SU-DHL-6 (cell line): ENCODE measurements around the gene C1orf74.

Source experiments
- EZH2phosphoT487 ChIP-seq: fragments of 200-600 bp; sonication (generic), shearing (Covaris generic); conservative IDR thresholded peaks from 2 replicates; pipeline ENCODE4 v1.6.1; 2018; ENCODE audit warnings: mild to moderate bottlenecking, antibody characterized with exemption, low read length, moderate library complexity, mixed read lengths
- TF ChIP-seq, protein P1 (sequence below): fragments of 200-600 bp; sonication (generic); IDR thresholded peaks from one replicate; pipeline ENCODE4 v1.5.1; 2017; ENCODE audit warnings: antibody characterized with exemption, mild to moderate bottlenecking, low read length, moderate library complexity; ENCODE audit not compliant: insufficient read depth, poor library complexity, severe bottlenecking

DNA sequence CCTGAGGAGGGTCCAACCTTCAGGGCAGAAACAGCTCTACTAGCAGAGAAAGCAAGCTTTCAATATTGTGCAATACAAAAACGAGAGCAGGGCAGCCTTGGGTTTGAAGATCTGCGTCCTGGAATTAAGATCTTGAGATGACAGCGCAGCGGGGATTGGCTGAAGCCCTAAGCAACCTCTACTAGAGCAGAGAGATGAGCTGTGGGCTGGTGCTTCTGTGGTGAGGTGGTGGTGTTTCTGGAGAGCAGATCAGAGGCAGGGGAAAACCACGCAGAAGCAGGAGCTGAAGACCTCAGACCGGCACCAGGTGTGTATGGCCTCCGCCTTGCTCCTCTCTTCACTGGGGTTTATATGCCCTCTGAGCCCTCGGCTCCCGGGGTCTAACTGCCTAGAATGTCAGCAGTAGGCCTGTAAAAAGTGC lies 16.0 kb downstream of the C1orf74 start:
- TF ChIP-seq, protein P1, sequence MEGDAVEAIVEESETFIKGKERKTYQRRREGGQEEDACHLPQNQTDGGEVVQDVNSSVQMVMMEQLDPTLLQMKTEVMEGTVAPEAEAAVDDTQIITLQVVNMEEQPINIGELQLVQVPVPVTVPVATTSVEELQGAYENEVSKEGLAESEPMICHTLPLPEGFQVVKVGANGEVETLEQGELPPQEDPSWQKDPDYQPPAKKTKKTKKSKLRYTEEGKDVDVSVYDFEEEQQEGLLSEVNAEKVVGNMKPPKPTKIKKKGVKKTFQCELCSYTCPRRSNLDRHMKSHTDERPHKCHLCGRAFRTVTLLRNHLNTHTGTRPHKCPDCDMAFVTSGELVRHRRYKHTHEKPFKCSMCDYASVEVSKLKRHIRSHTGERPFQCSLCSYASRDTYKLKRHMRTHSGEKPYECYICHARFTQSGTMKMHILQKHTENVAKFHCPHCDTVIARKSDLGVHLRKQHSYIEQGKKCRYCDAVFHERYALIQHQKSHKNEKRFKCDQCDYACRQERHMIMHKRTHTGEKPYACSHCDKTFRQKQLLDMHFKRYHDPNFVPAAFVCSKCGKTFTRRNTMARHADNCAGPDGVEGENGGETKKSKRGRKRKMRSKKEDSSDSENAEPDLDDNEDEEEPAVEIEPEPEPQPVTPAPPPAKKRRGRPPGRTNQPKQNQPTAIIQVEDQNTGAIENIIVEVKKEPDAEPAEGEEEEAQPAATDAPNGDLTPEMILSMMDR: no peak
- TF ChIP-seq EZH2phosphoT487: no peak
